Kidney epithelial cell (primary cell): ENCODE measurements around the gene ADAM12. TPM values are rescaled to one million over a fixed set of nuclear protein-coding genes. Genes with fewer than 3 reads are reported as not detected.
A peak's percentile ranks its signal among the peaks of the same experiment; 100 is the strongest.

ENCODE experiments used
- DNase-seq: peaks from one replicate; pipeline ENCODE4 v3.0.0-alpha.2; 2010; ENCODE audit warnings: low read depth
- H3K27me3 ChIP-seq: 2 replicates; pipeline ENCODE4 v1.6.0; 2011; ENCODE audit warnings: low read length; ENCODE audit not compliant: control insufficient read depth, insufficient read depth
- H3K36me3 ChIP-seq: 2 replicates; pipeline ENCODE4 v1.5.1; 2011; ENCODE audit warnings: low read length; ENCODE audit not compliant: control insufficient read depth, insufficient read depth
- H3K4me3 ChIP-seq: 2 replicates; pipeline ENCODE4 v1.5.1; 2011; ENCODE audit warnings: low read depth, mild to moderate bottlenecking, control low read depth, low read length
- total RNA-seq: library from RNA; depleted of rRNA; stranded (reverse); fragments of >200 nt; gene quantifications from 2 replicates; pipeline ENCODE4 v1.2.3, GENCODE V29; 2015
- TF ChIP-seq, protein P1 (sequence below): IDR thresholded peaks from 2 replicates; pipeline ENCODE4 v1.5.1; 2011; ENCODE audit warnings: mild to moderate bottlenecking, moderate library complexity, low read length, control low read depth, inconsistent platforms; ENCODE audit not compliant: insufficient read depth, poor library complexity, severe bottlenecking

The ADAM12 gene
- total RNA-seq, 1 donor from 2014 or later: 21.9 TPM

DNA sequence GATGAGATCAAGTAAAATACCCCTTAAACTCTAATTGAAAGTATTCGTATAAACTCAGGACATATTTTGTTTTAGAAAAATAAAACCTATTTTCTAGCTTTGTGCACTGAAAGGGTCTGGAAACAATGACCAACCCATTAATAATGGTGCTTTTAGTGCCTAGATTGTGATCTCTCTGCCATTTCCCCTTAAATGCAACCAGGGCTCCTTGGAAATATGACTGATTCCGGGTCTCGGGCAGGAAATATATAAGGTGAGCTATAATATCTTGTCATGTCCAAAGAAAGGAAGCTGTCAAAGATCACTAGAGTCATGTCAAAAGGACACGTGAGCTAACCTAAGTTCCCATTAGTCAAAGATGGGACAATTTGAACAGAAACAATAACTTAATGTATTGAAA, 12.4 kb upstream of the ADAM12 start:
- H3K27me3 ChIP-seq: no peaks in the 10 kb centered on the region
- no peak for DNase-seq
- TF ChIP-seq, protein P1, sequence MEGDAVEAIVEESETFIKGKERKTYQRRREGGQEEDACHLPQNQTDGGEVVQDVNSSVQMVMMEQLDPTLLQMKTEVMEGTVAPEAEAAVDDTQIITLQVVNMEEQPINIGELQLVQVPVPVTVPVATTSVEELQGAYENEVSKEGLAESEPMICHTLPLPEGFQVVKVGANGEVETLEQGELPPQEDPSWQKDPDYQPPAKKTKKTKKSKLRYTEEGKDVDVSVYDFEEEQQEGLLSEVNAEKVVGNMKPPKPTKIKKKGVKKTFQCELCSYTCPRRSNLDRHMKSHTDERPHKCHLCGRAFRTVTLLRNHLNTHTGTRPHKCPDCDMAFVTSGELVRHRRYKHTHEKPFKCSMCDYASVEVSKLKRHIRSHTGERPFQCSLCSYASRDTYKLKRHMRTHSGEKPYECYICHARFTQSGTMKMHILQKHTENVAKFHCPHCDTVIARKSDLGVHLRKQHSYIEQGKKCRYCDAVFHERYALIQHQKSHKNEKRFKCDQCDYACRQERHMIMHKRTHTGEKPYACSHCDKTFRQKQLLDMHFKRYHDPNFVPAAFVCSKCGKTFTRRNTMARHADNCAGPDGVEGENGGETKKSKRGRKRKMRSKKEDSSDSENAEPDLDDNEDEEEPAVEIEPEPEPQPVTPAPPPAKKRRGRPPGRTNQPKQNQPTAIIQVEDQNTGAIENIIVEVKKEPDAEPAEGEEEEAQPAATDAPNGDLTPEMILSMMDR: no peak
- H3K4me3 ChIP-seq: no peak overlapping the region
- H3K36me3 ChIP-seq: no peaks in the 10 kb centered on the region

DNA sequence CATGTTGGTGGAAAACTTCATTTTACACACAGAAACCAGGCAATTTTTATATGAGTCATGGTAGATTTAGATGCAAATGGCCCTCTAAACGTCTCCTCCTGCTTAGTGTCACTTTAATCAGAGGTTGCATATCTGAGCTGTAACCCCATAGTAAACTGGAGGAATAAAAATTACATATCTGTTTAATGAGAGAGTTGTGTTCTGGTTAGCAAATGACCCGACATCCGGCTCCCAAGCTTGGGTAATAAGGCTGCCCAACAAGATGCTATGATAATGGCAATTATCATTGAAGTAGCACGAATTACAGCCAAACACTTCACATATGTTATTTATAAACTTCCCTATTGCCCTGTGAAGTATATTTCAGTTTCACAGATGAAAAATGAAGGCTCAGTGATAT, 10.6 kb upstream of the ADAM12 start:
- TF ChIP-seq, protein P1: no peak
- Histone ChIP-seq H3K27me3 (no peaks in the 10 kb centered on the region), H3K36me3 (no peaks in the 10 kb centered on the region), H3K4me3 (no peak overlapping the region)
- DNase-seq: no peak

DNA sequence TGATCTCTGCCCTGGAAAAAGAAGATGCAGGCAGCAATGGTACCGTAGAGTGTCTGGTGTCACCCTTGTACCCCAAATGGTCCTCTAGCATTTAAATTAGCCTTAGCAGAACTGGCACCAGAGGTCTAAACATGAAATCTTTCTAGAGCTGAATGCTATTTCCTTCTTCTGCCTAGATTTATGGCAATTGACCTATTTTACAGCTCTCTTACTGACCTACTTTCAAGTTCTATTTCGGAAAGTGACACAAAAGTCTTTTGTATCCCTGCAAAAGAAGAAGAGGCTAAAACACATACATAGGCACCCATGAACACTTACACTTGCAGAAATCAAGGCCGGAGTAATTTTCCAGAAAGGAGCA, 10.1 kb upstream of the ADAM12 start:
- DNase-seq: no peak
- H3K27me3 ChIP-seq: no peaks in the 10 kb centered on the region
- H3K36me3 ChIP-seq: no peaks in the 10 kb centered on the region
- TF ChIP-seq, protein P1: no peak
- H3K4me3 ChIP-seq: no peak overlapping the region

DNA sequence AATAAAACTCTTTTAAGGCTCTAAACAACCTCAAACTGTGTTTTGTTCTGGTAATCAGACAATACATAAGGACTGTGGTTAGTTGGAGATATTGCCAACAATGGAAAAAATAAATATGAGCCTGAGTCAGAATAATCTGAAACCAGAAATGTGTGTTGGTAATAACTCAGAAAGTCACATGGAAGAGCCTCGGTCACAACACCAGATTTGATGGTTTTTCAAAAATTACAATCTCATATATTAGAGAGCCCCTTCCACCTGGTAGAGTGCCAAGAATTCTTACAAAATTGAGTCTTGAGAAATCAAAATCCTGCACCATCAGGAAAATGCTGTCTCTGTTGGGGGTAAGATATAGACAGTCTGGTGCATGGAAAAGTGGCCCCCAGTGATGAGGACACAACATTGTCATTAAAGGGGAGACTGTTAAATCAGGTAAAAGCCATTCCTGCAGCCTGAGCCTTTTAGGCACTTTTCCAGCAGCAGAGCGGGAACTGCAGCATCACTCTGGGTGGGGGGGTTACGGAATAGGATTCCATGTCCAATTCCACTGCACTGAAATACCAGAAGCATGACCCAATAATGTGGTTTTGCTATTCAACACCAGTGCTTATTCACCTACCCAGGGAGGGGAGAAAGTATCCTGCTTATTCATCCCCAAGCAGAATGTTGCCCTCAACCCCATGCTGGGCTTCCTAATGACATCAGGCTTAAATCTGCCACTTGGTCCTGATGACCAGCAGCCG, 9.5 kb upstream of the ADAM12 start:
- Histone ChIP-seq H3K27me3 (no peaks in the 10 kb centered on the region), H3K36me3 (no peaks in the 10 kb centered on the region), H3K4me3 (no peak overlapping the region)
- peak; percentile 99 for DNase-seq
- TF ChIP-seq, protein P1: no peak

DNA sequence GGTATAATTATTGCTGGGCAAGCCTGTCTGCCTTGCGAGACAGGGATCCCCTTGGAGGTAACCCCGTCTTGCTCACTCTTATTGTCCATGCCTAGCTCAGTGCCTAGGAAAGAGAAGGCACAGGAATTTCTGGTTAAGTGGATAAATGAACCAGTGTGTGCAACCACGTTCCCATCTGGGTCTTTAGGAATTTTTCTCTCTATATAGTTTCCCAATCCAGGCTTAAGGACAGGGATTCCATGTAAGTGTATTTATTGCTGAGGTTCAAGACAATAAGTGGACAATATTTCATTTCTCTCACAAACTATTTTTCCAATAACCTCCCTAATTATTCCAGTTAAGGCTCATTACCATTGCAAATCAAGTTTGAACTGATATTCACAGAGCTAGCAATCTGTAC, 8.9 kb upstream of the ADAM12 start:
- H3K4me3 ChIP-seq: no peak overlapping the region
- H3K27me3 ChIP-seq: no peaks in the 10 kb centered on the region
- DNase-seq: no peak
- TF ChIP-seq, protein P1: no peak
- H3K36me3 ChIP-seq: no peaks in the 10 kb centered on the region

DNA sequence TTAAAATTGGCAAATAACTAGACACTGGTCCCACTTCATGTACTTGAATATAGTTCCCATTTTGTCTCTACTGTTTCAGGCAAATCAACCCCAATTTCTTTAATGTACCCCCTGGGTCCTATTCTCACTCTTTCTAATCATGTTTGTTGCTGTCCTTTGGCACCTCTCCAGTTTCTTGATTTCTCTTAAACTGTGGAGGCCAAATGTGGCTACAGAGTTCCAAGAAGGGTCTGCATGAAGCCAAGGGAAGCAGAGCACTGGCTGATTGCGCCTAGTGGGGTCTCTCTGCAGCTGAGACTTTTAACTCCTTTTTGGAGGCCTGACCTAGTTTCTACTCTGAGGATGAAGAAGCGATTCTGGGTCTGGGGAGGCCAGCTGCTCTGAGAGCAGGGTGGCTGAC, 6.7 kb upstream of the ADAM12 start:
- TF ChIP-seq, protein P1: no peak
- H3K27me3 ChIP-seq: no peaks in the 10 kb centered on the region
- H3K36me3 ChIP-seq: no peaks in the 10 kb centered on the region
- H3K4me3 ChIP-seq: no peak overlapping the region
- no peak for DNase-seq
